Measurements from ENCODE around the gene SMYD4. TPM values are rescaled to one million over a fixed set of nuclear protein-coding genes. Genes with fewer than 3 reads are reported as not detected.

Gene SMYD4
- total and polyA plus RNA-seq, 10 of the 15 experiments (the other 5 are each of a cell fraction or from before 2014, with no cell fraction given): 2.1 to 18.8 (median 13.7) TPM

DNA sequence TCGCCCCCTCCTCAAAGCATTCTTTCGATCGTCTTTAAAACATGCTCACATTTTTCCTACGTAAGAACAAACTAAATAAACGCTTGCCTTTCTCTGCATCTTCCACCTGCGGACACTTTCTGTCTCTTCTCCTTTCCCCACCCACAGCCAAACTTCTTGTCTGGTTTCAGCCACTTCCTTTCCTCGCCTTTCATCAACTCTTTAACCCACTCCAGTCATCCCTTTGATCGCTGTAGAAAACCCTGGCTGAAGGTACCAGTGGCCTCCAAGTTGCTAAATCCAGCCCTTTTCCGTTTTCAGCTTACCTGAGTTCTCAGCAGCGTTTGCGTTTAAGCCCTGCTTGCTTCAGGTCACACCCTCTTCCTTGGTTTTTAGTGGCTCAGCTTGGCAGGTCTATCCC is 586 bp upstream of the SMYD4 start:
- POLR2A ChIA-PET: interaction anchor here (0.5 to 1.4 kb wide), 3 partner anchors 33 to 138 kb away, joined by 3 to 10 read pairs (median 3); no protein-coding TSS in a partner anchor
- CTCF ChIA-PET: interaction anchor here (1.0 to 2.1 kb wide), 3 partner anchors 94 to 117 kb away, joined by 3 to 8 read pairs (median 4); no protein-coding TSS in a partner anchor
- Histone ChIP-seq H3K9me3 (replicated peaks; ENCODE audit: control insufficient read depth, insufficient read depth, low read length) (no peaks in the 10 kb centered on the region), H2AFZ (ENCODE audit: control insufficient read depth, low read depth, low read length) (peak overlapping the region; percentile 90), H3K4me3 (peak overlapping the region; percentile 98), H3K9ac (ENCODE audit: control insufficient read depth, insufficient read depth, low read length) (peak overlapping the region; percentile 74), H3K4me2 (ENCODE audit: control insufficient read depth, insufficient read depth) (peak overlapping the region; percentile 92), H3K79me2 (ENCODE audit: control insufficient read depth, insufficient read depth, low read length) (peaks cover 52% of the 10 kb centered on the region), H3K27me3 (replicated peaks in 1 of 2; ENCODE audit: control insufficient read depth in 2 of 2, insufficient read depth in 2 of 2, low read length in 1 of 2) (no peaks in the 10 kb centered on the region), H3K27ac (ENCODE audit: control insufficient read depth, insufficient read depth) (peak overlapping the region; percentile 83), H4K20me1 (ENCODE audit: control insufficient read depth, insufficient read depth) (no peaks in the 10 kb centered on the region), H3K4me1 (ENCODE audit: control insufficient read depth, insufficient read depth, low read length) (peaks cover 21% of the 10 kb centered on the region), H3K36me3 (ENCODE audit: control insufficient read depth in 2 of 2, insufficient read depth in 2 of 2, low read length in 1 of 2) (peaks cover 0 to 2% of the 10 kb centered on the region in 2 experiments; a peak in 1 of 4 replicates)
- BruUV-seq (replicated peaks): TSS peak; percentile 80
- no peak for FAIRE-seq
- SMC1A ChIA-PET (ENCODE audit: uncharacterized antibody, unreplicated experiment): no interaction called here
- RAD21 ChIA-PET (ENCODE audit: unreplicated experiment): interaction anchor here (1.4 to 1.6 kb wide), 2 partner anchors 109 to 113 kb away, joined by 7 to 11 read pairs; no protein-coding TSS in a partner anchor
- peak; percentile 5 for ATAC-seq
- no peak for DNase-seq (ENCODE audit: low read depth, low spot score)
- 0% methylated on average over 11 of the region's 11 CpGs for WGBS (ENCODE audit: insufficient coverage, insufficient replicate concordance, low lambda C conversion rate, missing lambda C conversion rate)
- intact Hi-C loops (cut with micrococcal nuclease; ENCODE audit: unreplicated experiment): loop anchor here (2.0 kb wide), 1 partner anchor 113 kb away; no protein-coding TSS in a partner anchor
- TF ChIP-seq NBN (IDR thresholded peaks at IDR 0.05) (peak; percentile 62; the same call in 1 of the 2 replicates), HDGF (IDR thresholded peaks at IDR 0.05) (0 out of 2 replicates have a peak, but pooled peaks have one; percentile 71), CREM (IDR thresholded peaks at IDR 0.05; ENCODE audit: low read depth) (no peak), BCL11A (IDR thresholded peaks at IDR 0.05; ENCODE audit: low read depth, low read length) (0 out of 2 replicates have a peak, but pooled peaks have one; percentile 7), CBFB (IDR thresholded peaks at IDR 0.05; ENCODE audit: low read depth) (0 out of 2 replicates have a peak, but pooled peaks have one; percentile 12), RUNX3 (IDR thresholded peaks at IDR 0.05; ENCODE audit: low read length) (0 out of 2 replicates have a peak, but pooled peaks have one; percentile 33), SPI1 (IDR thresholded peaks at IDR 0.05; ENCODE audit: borderline replicate concordance, insufficient read depth, low read depth, low read length) (0 out of 2 replicates have a peak, but pooled peaks have one; percentile 42)
- TF ChIP-seq, protein P1, sequence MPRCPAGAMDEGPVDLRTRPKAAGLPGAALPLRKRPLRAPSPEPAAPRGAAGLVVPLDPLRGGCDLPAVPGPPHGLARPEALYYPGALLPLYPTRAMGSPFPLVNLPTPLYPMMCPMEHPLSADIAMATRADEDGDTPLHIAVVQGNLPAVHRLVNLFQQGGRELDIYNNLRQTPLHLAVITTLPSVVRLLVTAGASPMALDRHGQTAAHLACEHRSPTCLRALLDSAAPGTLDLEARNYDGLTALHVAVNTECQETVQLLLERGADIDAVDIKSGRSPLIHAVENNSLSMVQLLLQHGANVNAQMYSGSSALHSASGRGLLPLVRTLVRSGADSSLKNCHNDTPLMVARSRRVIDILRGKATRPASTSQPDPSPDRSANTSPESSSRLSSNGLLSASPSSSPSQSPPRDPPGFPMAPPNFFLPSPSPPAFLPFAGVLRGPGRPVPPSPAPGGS (IDR thresholded peaks at IDR 0.05; ENCODE audit: borderline replicate concordance, insufficient read depth, low read depth, low read length, poor library complexity, severe bottlenecking): no peak
- TF ChIP-seq, protein P2, sequence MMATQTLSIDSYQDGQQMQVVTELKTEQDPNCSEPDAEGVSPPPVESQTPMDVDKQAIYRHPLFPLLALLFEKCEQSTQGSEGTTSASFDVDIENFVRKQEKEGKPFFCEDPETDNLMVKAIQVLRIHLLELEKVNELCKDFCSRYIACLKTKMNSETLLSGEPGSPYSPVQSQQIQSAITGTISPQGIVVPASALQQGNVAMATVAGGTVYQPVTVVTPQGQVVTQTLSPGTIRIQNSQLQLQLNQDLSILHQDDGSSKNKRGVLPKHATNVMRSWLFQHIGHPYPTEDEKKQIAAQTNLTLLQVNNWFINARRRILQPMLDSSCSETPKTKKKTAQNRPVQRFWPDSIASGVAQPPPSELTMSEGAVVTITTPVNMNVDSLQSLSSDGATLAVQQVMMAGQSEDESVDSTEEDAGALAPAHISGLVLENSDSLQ (IDR thresholded peaks at IDR 0.05): 0 out of 2 replicates have a peak, but pooled peaks have one; percentile 9
- in situ Hi-C loops (cut with MboI): loop anchor here (5.0 kb wide), 1 partner anchor 108 kb away; the partner anchor contains the start of gene WDR81

Data from GM12878 (cell line).